SK-N-SH (cell line): Measurements from ENCODE around the gene PARP16. TPM values are rescaled to one million over a fixed set of nuclear protein-coding genes. Genes with fewer than 3 reads are reported as not detected.

Source experiments
- CTCF ChIA-PET: fragments of 300-600, 350-600 bp; formaldehyde crosslinking; extraction: SDS; loops from one replicate; lab custom pipeline; 2021; lab: Yijun Ruan, JAX
- POLR2A ChIA-PET: fragments of 350-600 bp; sonication (Branson Sonifier 250); formaldehyde crosslinking; extraction: SDS; loops from one replicate; lab custom pipeline; 2020; ENCODE audit warnings: antibody characterized with exemption, inconsistent platforms; lab: Yijun Ruan, JAX
- DNase-seq: peaks from one replicate; pipeline ENCODE4 v3.0.0; 2012
- H2AFZ ChIP-seq: fragments of 200-600 bp; sonication (generic); 2 replicates; pipeline ENCODE4 v1.8.1; 2016; ENCODE audit warnings: antibody characterized with exemption, mild to moderate bottlenecking, low read depth
- H3F3A ChIP-seq: fragments of 200-600 bp; sonication (generic); replicated peaks from 2 replicates; pipeline ENCODE3; 2016; ENCODE audit warnings: antibody characterized with exemption, mild to moderate bottlenecking; ENCODE audit not compliant: insufficient read depth
- H3K27ac ChIP-seq, 2 experiments: fragments of 200-500 bp in 1 of 2; fragments of 200-600 bp in 1 of 2; sonication (Bioruptor generic) in 1 of 2; sonication (generic), shearing (Covaris generic) in 1 of 2; 2 replicates each; pipeline versions ENCODE4 v1.5.1 to v1.6.1; 2014 to 2016; ENCODE audit warnings: low read depth in 2 of 2, inconsistent platforms in 1 of 2, low read length in 1 of 2, mild to moderate bottlenecking in 1 of 2, mixed read lengths in 1 of 2
- H3K27me3 ChIP-seq: fragments of 200-600 bp; sonication (generic), shearing (Covaris generic); 2 replicates; pipeline ENCODE4 v1.6.1; 2016; ENCODE audit warnings: mixed run types; ENCODE audit not compliant: insufficient read depth
- H3K36me3 ChIP-seq, 2 experiments: fragments of 200-500 bp in 1 of 2; fragments of 200-600 bp in 1 of 2; sonication (Bioruptor generic) in 1 of 2; sonication (generic) in 1 of 2; replicated peaks in 1 of 2; 2 replicates each; pipeline versions ENCODE3 to v1.5.1; 2014 to 2016; ENCODE audit warnings: low read length in 1 of 2, mild to moderate bottlenecking in 1 of 2; ENCODE audit not compliant: insufficient read depth in 2 of 2, control insufficient read depth in 1 of 2
- H3K4me1 ChIP-seq, 2 experiments: fragments of 200-500 bp in 1 of 2; fragments of 200-600 bp in 1 of 2; sonication (Bioruptor generic) in 1 of 2; sonication (generic), shearing (Covaris generic) in 1 of 2; 2 replicates each; pipeline versions ENCODE4 v1.5.1 to v1.6.1; 2014 to 2016; ENCODE audit warnings: low read depth in 1 of 2, low read length in 1 of 2, mixed run types in 1 of 2; ENCODE audit not compliant: insufficient read depth in 2 of 2, control insufficient read depth in 1 of 2
- H3K4me2 ChIP-seq: fragments of 200-600 bp; sonication (generic), shearing (Covaris generic); 2 replicates; pipeline ENCODE4 v1.6.1; 2017; ENCODE audit warnings: mixed run types
- H3K4me3 ChIP-seq, 2 experiments: fragments of 200-500 bp in 1 of 2; fragments of 200-600 bp in 1 of 2; sonication (Bioruptor generic) in 1 of 2; sonication (generic), shearing (Covaris generic) in 1 of 2; 2 replicates each; pipeline versions ENCODE4 v1.5.1 to v1.8.1; 2014 to 2016; ENCODE audit warnings: low read depth in 2 of 2, inconsistent platforms in 1 of 2, low read length in 1 of 2, mild to moderate bottlenecking in 1 of 2, mixed read lengths in 1 of 2, moderate library complexity in 1 of 2
- H3K79me2 ChIP-seq: fragments of 200-600 bp; sonication (generic); 2 replicates; pipeline ENCODE4 v1.8.1; 2017; ENCODE audit warnings: mild to moderate bottlenecking; ENCODE audit not compliant: insufficient read depth
- H3K9ac ChIP-seq: fragments of 200-600 bp; sonication (generic); 2 replicates; pipeline ENCODE4 v1.6.1; 2017; ENCODE audit warnings: mixed run types
- H3K9me2 ChIP-seq: fragments of 200-600 bp; sonication (generic); 2 replicates; pipeline ENCODE4 v1.6.1; 2017; ENCODE audit warnings: mixed run types
- H3K9me3 ChIP-seq: fragments of 200-600 bp; sonication (generic); 2 replicates; pipeline ENCODE4 v1.6.1; 2017; ENCODE audit warnings: mixed run types, mild to moderate bottlenecking, moderate library complexity
- H4K20me1 ChIP-seq: fragments of 200-600 bp; sonication (generic); 2 replicates; pipeline ENCODE4 v1.6.1; 2017; ENCODE audit warnings: mild to moderate bottlenecking, mixed run types; ENCODE audit not compliant: insufficient read depth
- ELF1 ChIP-seq: IDR thresholded peaks from 2 replicates; pipeline ENCODE4 v1.4.0; 2012
- EP300 ChIP-seq, 2 experiments: IDR thresholded peaks; 2 replicates each; pipeline versions ENCODE4 v1.4.0 to v1.6.1; 2012; ENCODE audit warnings: borderline replicate concordance in 1 of 2, low read depth in 1 of 2, low read length in 1 of 2
- EZH2phosphoT487 ChIP-seq: fragments of 200-600 bp; sonication (generic); IDR thresholded peaks from 2 replicates; pipeline ENCODE4 v1.6.1; 2017; ENCODE audit warnings: low read depth, mixed run types, mild to moderate bottlenecking, antibody characterized with exemption, moderate library complexity, borderline replicate concordance
- FOXM1 ChIP-seq: IDR thresholded peaks from 2 replicates; pipeline ENCODE4 v1.4.0; 2012; ENCODE audit warnings: low read depth, mild to moderate bottlenecking
- GABPA ChIP-seq: IDR thresholded peaks from 2 replicates; pipeline ENCODE4 v1.4.0; 2012; ENCODE audit warnings: low read depth, mild to moderate bottlenecking
- GATA2 ChIP-seq: sonication (generic); formaldehyde crosslinking; IDR thresholded peaks from 2 replicates; pipeline ENCODE4 v1.5.0; 2020; ENCODE audit warnings: mild to moderate bottlenecking, missing genetic modification reagents
- JUND ChIP-seq: IDR thresholded peaks from 2 replicates; pipeline ENCODE4 v1.4.0; 2012
- MEF2A ChIP-seq: IDR thresholded peaks from 2 replicates; pipeline ENCODE4 v1.4.0; 2012; ENCODE audit warnings: low read depth, borderline replicate concordance
- NRF1 ChIP-seq: IDR thresholded peaks from 2 replicates; pipeline ENCODE4 v1.6.1; 2012; ENCODE audit warnings: low read depth, mild to moderate bottlenecking, low read length
- RXRA ChIP-seq: IDR thresholded peaks from 2 replicates; pipeline ENCODE4 v1.4.0; 2012; ENCODE audit warnings: low read depth, mild to moderate bottlenecking, borderline replicate concordance
- TAF1 ChIP-seq: IDR thresholded peaks from 2 replicates; pipeline ENCODE4 v1.6.1; 2012; ENCODE audit warnings: low read depth, mild to moderate bottlenecking, low read length, moderate library complexity, borderline replicate concordance
- TEAD4 ChIP-seq: IDR thresholded peaks from 2 replicates; pipeline ENCODE4 v1.4.0; 2012; ENCODE audit warnings: mild to moderate bottlenecking, borderline replicate concordance; ENCODE audit not compliant: insufficient read depth
- YY1 ChIP-seq: IDR thresholded peaks from 2 replicates; pipeline ENCODE4 v1.4.0; 2012; ENCODE audit warnings: low read depth, mild to moderate bottlenecking
- WGBS: methylation state at CpG from one replicate; pipeline ENCODE4 v1.1.6; 2017; ENCODE audit warnings: low lambda C conversion rate; 5-methylcytosine and 5-hydroxymethylcytosine counted together
- polyA plus RNA-seq, 3 experiments: library from polyadenylated mRNA; depleted of rRNA; stranded (reverse); fragments of >200 nt; gene quantifications; 2 replicates each; pipeline ENCODE4 v1.2.3, GENCODE V29; 2012
- TF ChIP-seq, protein P1 (sequence below): fragments of 150-350 bp; IDR thresholded peaks from 2 replicates; pipeline ENCODE4 v1.6.1; 2017; ENCODE audit warnings: antibody characterized with exemption, low read length, low read depth, borderline replicate concordance
- TF ChIP-seq, protein P2 (sequence below): IDR thresholded peaks from 2 replicates; pipeline ENCODE4; 2012
- TF ChIP-seq, protein P3 (sequence below): IDR thresholded peaks from 2 replicates; pipeline ENCODE4 v1.4.0; 2012; ENCODE audit warnings: low read depth, borderline replicate concordance
- TF ChIP-seq, protein P4 (sequence below): IDR thresholded peaks from 2 replicates; pipeline ENCODE4 v1.4.0; 2012; ENCODE audit warnings: low read depth
- TF ChIP-seq, protein P5 (sequence below): fragments of 200-600 bp; sonication (generic); IDR thresholded peaks from 2 replicates; pipeline ENCODE4 v1.6.1; 2017; ENCODE audit warnings: antibody characterized with exemption, mild to moderate bottlenecking, moderate library complexity

PARP16 gene
- polyA plus RNA-seq, 1 of the 3 experiments (the other 2 are of a cell fraction) = 6.3 TPM

DNA sequence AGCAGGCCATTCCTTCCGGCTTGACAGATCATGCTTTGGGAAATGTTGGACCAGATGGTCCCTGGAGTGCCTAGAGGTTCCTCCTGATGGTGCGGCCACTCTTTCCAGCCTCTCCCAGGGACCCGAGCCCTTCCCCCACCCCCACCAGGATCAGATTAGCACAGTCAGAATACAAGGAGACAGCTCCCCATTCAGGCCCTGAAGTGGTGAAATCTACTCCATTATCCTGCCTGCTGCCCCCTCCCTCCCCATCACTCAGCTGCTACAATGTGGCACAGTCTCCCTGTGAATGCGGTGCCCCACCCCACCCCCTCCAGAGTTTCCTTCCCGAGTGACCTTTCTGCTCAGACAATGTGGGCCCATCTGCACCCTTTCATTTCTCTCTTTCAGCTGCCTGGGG lies 47.2 kb upstream of the PARP16 start:
- no peak overlapping the region for H3K4me2 ChIP-seq
- H3K9me2 ChIP-seq = no peaks in the 10 kb centered on the region
- H3K9ac ChIP-seq = no peak overlapping the region
- no peaks in the 10 kb centered on the region for H4K20me1 ChIP-seq
- no peaks in the 10 kb centered on the region for H3K9me3 ChIP-seq
- H3K79me2 ChIP-seq = no peaks in the 10 kb centered on the region
- POLR2A ChIA-PET = interaction anchor here (1.2 kb wide), 1 partner anchor 8 kb away, joined by 3 read pairs; no protein-coding TSS in a partner anchor
- TF ChIP-seq, protein P1, sequence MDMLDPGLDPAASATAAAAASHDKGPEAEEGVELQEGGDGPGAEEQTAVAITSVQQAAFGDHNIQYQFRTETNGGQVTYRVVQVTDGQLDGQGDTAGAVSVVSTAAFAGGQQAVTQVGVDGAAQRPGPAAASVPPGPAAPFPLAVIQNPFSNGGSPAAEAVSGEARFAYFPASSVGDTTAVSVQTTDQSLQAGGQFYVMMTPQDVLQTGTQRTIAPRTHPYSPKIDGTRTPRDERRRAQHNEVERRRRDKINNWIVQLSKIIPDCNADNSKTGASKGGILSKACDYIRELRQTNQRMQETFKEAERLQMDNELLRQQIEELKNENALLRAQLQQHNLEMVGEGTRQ = no peak
- TF ChIP-seq MEF2A (no peak), YY1 (no peak), EP300 (IDR thresholded peaks at IDR 0.05; ENCODE audit: borderline replicate concordance in 1 of 2, low read depth in 1 of 2, low read length in 1 of 2) (no peak), JUND (no peak), TEAD4 (no peak), NRF1 (no peak), FOXM1 (no peak), TAF1 (no peak)
- TF ChIP-seq, protein P2, sequence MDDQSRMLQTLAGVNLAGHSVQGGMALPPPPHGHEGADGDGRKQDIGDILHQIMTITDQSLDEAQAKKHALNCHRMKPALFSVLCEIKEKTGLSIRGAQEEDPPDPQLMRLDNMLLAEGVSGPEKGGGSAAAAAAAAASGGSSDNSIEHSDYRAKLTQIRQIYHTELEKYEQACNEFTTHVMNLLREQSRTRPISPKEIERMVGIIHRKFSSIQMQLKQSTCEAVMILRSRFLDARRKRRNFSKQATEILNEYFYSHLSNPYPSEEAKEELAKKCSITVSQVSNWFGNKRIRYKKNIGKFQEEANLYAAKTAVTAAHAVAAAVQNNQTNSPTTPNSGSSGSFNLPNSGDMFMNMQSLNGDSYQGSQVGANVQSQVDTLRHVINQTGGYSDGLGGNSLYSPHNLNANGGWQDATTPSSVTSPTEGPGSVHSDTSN = no peak
- H3K27ac ChIP-seq = no peak overlapping the region
- 80% methylated on average over 5 of the region's 5 CpGs for WGBS
- no peaks in the 10 kb centered on the region for H3F3A ChIP-seq
- H3K27me3 ChIP-seq = no peaks in the 10 kb centered on the region
- H2AFZ ChIP-seq = no peak overlapping the region
- peaks cover 0 to 35% of the 10 kb centered on the region in 2 experiments; a peak in 1 of 4 replicates for H3K4me1 ChIP-seq
- no peak overlapping the region for H3K4me3 ChIP-seq
- no peaks in the 10 kb centered on the region for H3K36me3 ChIP-seq
- peak; percentile 32 for DNase-seq
- CTCF ChIA-PET = interaction anchor here (0.7 to 7.7 kb wide), 5 partner anchors 8 to 52 kb away, joined by 3 to 57 read pairs (median 3); no protein-coding TSS in a partner anchor

DNA sequence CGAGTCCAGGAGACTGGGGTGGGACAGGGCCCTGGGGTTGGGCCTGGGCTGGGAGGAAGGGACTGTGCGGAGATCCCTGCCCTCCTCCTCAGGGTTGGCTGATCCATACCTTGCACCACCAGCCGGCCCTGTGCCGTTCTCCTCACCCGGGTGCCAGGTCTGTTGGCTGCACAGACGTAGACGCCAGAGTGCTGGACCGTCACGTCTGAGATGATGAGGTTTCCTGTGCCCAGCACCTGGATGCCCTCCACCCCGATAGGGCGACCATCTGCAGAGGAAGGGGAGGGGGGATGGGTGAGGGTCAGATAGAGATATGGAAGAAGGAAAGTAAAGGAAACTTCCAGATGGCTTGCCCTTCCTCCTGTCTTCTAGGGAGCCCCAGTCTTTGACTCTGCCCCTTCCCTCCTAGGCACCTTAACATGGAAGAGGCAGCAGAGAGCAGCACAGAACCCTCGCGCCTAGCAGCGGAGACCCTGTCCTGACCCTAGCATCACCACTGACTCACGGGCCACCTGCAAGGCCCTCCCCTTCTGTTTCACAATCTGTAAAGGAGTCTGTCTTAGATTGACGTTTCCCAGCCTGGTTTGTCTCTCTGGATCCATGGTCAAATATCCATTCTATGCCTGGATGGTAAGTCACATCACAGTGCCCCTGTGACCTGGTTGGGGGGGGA lies 46.6 kb upstream of the PARP16 start:
- no peak overlapping the region for H2AFZ ChIP-seq
- H3K79me2 ChIP-seq = no peaks in the 10 kb centered on the region
- no peaks in the 10 kb centered on the region for H3K27me3 ChIP-seq
- no peak overlapping the region for H3K9ac ChIP-seq
- H3K9me3 ChIP-seq = no peaks in the 10 kb centered on the region
- H3K27ac ChIP-seq = no peak overlapping the region
- no peak overlapping the region for H3K4me2 ChIP-seq
- no peaks in the 10 kb centered on the region for H4K20me1 ChIP-seq
- 52% methylated on average over 5 of the region's 16 CpGs for WGBS
- no peaks in the 10 kb centered on the region for H3K9me2 ChIP-seq
- DNase-seq = peak; percentile 21
- ChIA-PET CTCF (interaction anchor here (0.7 to 21.5 kb wide), 3 partner anchors 11 to 51 kb away, joined by 3 to 969 read pairs (median 3); partner anchors contain the start of gene IGDCC3), POLR2A (no interaction called here)
- H3F3A ChIP-seq = no peaks in the 10 kb centered on the region
- no peak overlapping the region for H3K4me3 ChIP-seq
- peaks cover 0 to 35% of the 10 kb centered on the region in 2 experiments; a peak in 1 of 4 replicates for H3K4me1 ChIP-seq
- H3K36me3 ChIP-seq = no peaks in the 10 kb centered on the region
- TF ChIP-seq, protein P3, sequence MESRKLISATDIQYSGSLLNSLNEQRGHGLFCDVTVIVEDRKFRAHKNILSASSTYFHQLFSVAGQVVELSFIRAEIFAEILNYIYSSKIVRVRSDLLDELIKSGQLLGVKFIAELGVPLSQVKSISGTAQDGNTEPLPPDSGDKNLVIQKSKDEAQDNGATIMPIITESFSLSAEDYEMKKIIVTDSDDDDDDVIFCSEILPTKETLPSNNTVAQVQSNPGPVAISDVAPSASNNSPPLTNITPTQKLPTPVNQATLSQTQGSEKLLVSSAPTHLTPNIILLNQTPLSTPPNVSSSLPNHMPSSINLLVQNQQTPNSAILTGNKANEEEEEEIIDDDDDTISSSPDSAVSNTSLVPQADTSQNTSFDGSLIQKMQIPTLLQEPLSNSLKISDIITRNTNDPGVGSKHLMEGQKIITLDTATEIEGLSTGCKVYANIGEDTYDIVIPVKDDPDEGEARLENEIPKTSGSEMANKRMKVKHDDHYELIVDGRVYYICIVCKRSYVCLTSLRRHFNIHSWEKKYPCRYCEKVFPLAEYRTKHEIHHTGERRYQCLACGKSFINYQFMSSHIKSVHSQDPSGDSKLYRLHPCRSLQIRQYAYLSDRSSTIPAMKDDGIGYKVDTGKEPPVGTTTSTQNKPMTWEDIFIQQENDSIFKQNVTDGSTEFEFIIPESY = no peak
- TF ChIP-seq GATA2 (CRISPR knock-in tag) (no peak), TEAD4 (no peak), GABPA (no peak), TAF1 (no peak), ELF1 (no peak), RXRA (no peak), EZH2phosphoT487 (no peak)
- TF ChIP-seq, protein P1 = no peak
- TF ChIP-seq, protein P4, sequence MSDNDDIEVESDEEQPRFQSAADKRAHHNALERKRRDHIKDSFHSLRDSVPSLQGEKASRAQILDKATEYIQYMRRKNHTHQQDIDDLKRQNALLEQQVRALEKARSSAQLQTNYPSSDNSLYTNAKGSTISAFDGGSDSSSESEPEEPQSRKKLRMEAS = no peak
- TF ChIP-seq, protein P5, sequence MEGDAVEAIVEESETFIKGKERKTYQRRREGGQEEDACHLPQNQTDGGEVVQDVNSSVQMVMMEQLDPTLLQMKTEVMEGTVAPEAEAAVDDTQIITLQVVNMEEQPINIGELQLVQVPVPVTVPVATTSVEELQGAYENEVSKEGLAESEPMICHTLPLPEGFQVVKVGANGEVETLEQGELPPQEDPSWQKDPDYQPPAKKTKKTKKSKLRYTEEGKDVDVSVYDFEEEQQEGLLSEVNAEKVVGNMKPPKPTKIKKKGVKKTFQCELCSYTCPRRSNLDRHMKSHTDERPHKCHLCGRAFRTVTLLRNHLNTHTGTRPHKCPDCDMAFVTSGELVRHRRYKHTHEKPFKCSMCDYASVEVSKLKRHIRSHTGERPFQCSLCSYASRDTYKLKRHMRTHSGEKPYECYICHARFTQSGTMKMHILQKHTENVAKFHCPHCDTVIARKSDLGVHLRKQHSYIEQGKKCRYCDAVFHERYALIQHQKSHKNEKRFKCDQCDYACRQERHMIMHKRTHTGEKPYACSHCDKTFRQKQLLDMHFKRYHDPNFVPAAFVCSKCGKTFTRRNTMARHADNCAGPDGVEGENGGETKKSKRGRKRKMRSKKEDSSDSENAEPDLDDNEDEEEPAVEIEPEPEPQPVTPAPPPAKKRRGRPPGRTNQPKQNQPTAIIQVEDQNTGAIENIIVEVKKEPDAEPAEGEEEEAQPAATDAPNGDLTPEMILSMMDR = no peak
